ENCODE measurements around the gene SDF4. TPM values are rescaled to one million over a fixed set of nuclear protein-coding genes. Genes with fewer than 3 reads are reported as not detected.

Gene SDF4
- total and polyA plus RNA-seq, 2 of the 4 experiments (the other 2 are of a cell fraction): 57.0 to 250 TPM

GRCh38 chr1:1227386-1227785 lies 4.4 kb downstream of the SDF4 start:
- Histone ChIP-seq H2BK15ac (ENCODE audit: low read depth, low read length) (no peak overlapping the region), H3K9me3 (ENCODE audit: control insufficient read depth, insufficient read depth, low read length) (no peaks in the 10 kb centered on the region)

More at GRCh38 chr1:1227386-1227785, 4.4 kb downstream of the SDF4 start:
- WGBS, 2 experiments (ENCODE audit: extremely low coverage in 2 of 2, insufficient read length in 1 of 2): 100% methylated on average over 16 of the region's 25 CpGs; no CpG with 5 or more reads in 1 of the 2 experiments
- no peak overlapping the region for H2AFZ ChIP-seq (replicated peaks; ENCODE audit: low read length, poor library complexity)
- H4K8ac ChIP-seq (ENCODE audit: low read depth in 2 of 2, low read length in 2 of 2): no peak overlapping the region
- H3K23ac ChIP-seq (ENCODE audit: low read depth, low read length): no peak overlapping the region
- H3K27me3 ChIP-seq (ENCODE audit: control insufficient read depth, insufficient read depth, low read length): no peaks in the 10 kb centered on the region
- in situ Hi-C loops (cut with MboI; ENCODE audit: low sequenced_read_pairs): no loop called here
- peaks cover 15% of the 10 kb centered on the region for H3K9me1 ChIP-seq (ENCODE audit: insufficient read depth, low read length)
- TF ChIP-seq POLR2A (IDR thresholded peaks at IDR 0.05; ENCODE audit: low read depth, low read length): no peak
- no peak for TF ChIP-seq RCOR1 (IDR thresholded peaks at IDR 0.05; ENCODE audit: insufficient replicate concordance, low read length)
- TF ChIP-seq SMC3 (IDR thresholded peaks at IDR 0.05; ENCODE audit: low read depth, low read length): no peak
- TF ChIP-seq MXI1 (IDR thresholded peaks at IDR 0.05; ENCODE audit: borderline replicate concordance, low read depth, low read length): no peak
- no peak for TF ChIP-seq MAFK (IDR thresholded peaks at IDR 0.05; ENCODE audit: low read depth, low read length)
- no peak for TF ChIP-seq MAZ (IDR thresholded peaks at IDR 0.05; ENCODE audit: borderline replicate concordance, low read depth, low read length)
- no peak for TF ChIP-seq RFX5 (IDR thresholded peaks at IDR 0.05; ENCODE audit: low read depth, low read length)
- no peak for TF ChIP-seq CHD1 (IDR thresholded peaks at IDR 0.05; ENCODE audit: low read depth, low read length)
- TF ChIP-seq BHLHE40 (IDR thresholded peaks at IDR 0.05; ENCODE audit: low read depth, low read length): no peak
- no peak for TF ChIP-seq CEBPB (IDR thresholded peaks at IDR 0.05; ENCODE audit: low read depth, low read length)
- TF ChIP-seq USF2 (IDR thresholded peaks at IDR 0.05; ENCODE audit: low read depth, low read length): no peak
- no peak for TF ChIP-seq NFE2L2 (IDR thresholded peaks at IDR 0.05; ENCODE audit: low read depth, low read length)
- no peak for TF ChIP-seq ELK1 (IDR thresholded peaks at IDR 0.05; ENCODE audit: borderline replicate concordance, low read depth, low read length)
- no peak overlapping the region for H3K4ac ChIP-seq (ENCODE audit: low read depth, low read length)
- peaks cover 6% of the 10 kb centered on the region; the same call in 1 of the 2 replicates for H3K4me1 ChIP-seq (ENCODE audit: control insufficient read depth, insufficient read depth, low read length)
- peaks cover 57% of the 10 kb centered on the region for H3K36me3 ChIP-seq (ENCODE audit: control insufficient read depth, insufficient read depth, low read length)
- no peak overlapping the region for H3K4me2 ChIP-seq (ENCODE audit: low read depth, low read length)
- ChIA-PET CTCF (no interaction called here), POLR2A (ENCODE audit: unreplicated experiment) (no interaction called here)
- H4K20me1 ChIP-seq (ENCODE audit: insufficient read depth, low read length): peaks cover 60% of the 10 kb centered on the region
- H2BK20ac ChIP-seq (ENCODE audit: low read depth, low read length): no peak overlapping the region
- no peak overlapping the region for H3K14ac ChIP-seq (replicated peaks; ENCODE audit: low read depth, low read length)
- dilution Hi-C loops (cut with HindIII; ENCODE audit: low sequenced_read_pairs, unreplicated experiment): no loop called here
- H3K18ac ChIP-seq (ENCODE audit: low read depth, low read length): no peak overlapping the region
- peaks cover 11 to 69% of the 10 kb centered on the region in 2 experiments; a peak in 3 of 4 replicates for H3K79me1 ChIP-seq (ENCODE audit: low read depth in 1 of 2, low read length in 2 of 2)
- H2BK120ac ChIP-seq (ENCODE audit: low read depth, low read length): no peak overlapping the region
- BruUV-seq (replicated peaks): no TSS peak
- no peak overlapping the region for H4K5ac ChIP-seq (ENCODE audit: low read depth, low read length)
- DNase-seq: no peak
- H3K56ac ChIP-seq (ENCODE audit: extremely low read depth, insufficient read depth, low read length): no peak overlapping the region
- no peak overlapping the region for H3K27ac ChIP-seq (ENCODE audit: insufficient read depth, low read length)
- no peak overlapping the region for H3K4me3 ChIP-seq (ENCODE audit: insufficient read depth, low read depth, low read length)
- H2BK5ac ChIP-seq (ENCODE audit: low read depth, low read length, poor library complexity, severe bottlenecking): no peak overlapping the region
- ATAC-seq (ENCODE audit: low read depth): no peak
- H4K91ac ChIP-seq (ENCODE audit: insufficient read depth, low read depth, low read length): no peak overlapping the region
- no peak overlapping the region for H2AK5ac ChIP-seq (ENCODE audit: low read depth, low read length)
- H3K9ac ChIP-seq (ENCODE audit: low read depth, low read length): no peak overlapping the region
- no peak overlapping the region for H2AK9ac ChIP-seq (replicated peaks; ENCODE audit: low read depth, low read length, poor library complexity)
- intact Hi-C loops (cut with micrococcal nuclease): no loop called here

All from IMR-90 (cell line).